Measurements from ENCODE around the gene FSTL3.

The FSTL3 gene

DNA sequence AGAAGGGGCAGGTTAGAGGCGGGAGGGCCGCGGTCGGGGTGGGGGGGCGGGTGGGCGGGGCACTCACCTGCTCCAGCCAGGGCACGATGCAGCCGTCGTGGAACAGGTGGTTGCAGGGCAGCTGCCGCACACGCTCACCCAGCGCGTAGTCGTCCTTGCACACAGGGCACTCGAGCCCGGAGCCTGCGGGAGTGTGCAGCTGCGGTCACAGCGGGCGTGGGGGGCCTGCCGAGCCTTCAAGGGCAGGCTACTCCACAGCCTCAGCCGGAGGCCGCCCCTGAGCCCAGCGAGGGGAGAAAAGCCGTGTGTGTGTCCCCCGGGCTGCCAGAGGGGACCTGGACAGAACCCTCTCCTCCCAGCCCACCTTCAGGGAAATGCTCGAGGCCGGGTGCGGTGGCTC lies 27.9 kb upstream of the FSTL3 start:
- Histone ChIP-seq H3K36me3 (ENCODE audit: control insufficient read depth, insufficient read depth, low read length) (peaks cover 27% of the 10 kb centered on the region), H3K4me3 (replicated peaks; ENCODE audit: low read depth, low read length) (no peak overlapping the region), H3K27me3 (replicated peaks; ENCODE audit: control insufficient read depth, insufficient read depth, low read length) (no peaks in the 10 kb centered on the region)
- DNase-seq (ENCODE audit: extremely low read depth, insufficient read length): no peak
- TF ChIP-seq CTCF (IDR thresholded peaks at IDR 0.05; ENCODE audit: insufficient read depth, low read length, poor library complexity, severe bottlenecking): no peak

- no peak for DNase-seq (ENCODE audit: extremely low read depth, insufficient read length)
- peaks cover 30% of the 10 kb centered on the region for H3K36me3 ChIP-seq (ENCODE audit: control insufficient read depth, insufficient read depth, low read length)
- no peak overlapping the region for H3K4me3 ChIP-seq (replicated peaks; ENCODE audit: low read depth, low read length)
- H3K27me3 ChIP-seq (replicated peaks; ENCODE audit: control insufficient read depth, insufficient read depth, low read length): no peaks in the 10 kb centered on the region
- TF ChIP-seq CTCF (IDR thresholded peaks at IDR 0.05; ENCODE audit: insufficient read depth, low read length, poor library complexity, severe bottlenecking): no peak
Measured at GRCh38 chr19:648904-649801, 27.0 kb upstream of the FSTL3 start.

- no peaks in the 10 kb centered on the region for H3K27me3 ChIP-seq (replicated peaks; ENCODE audit: control insufficient read depth, insufficient read depth, low read length)
- no peak for DNase-seq (ENCODE audit: extremely low read depth, insufficient read length)
- peaks cover 31% of the 10 kb centered on the region for H3K36me3 ChIP-seq (ENCODE audit: control insufficient read depth, insufficient read depth, low read length)
- no peak for TF ChIP-seq CTCF (IDR thresholded peaks at IDR 0.05; ENCODE audit: insufficient read depth, low read length, poor library complexity, severe bottlenecking)
- H3K4me3 ChIP-seq (replicated peaks; ENCODE audit: low read depth, low read length): no peak overlapping the region
Measured at GRCh38 chr19:650121-650520, 26.1 kb upstream of the FSTL3 start.

GRCh38 chr19:651114-651818 lies 24.9 kb upstream of the FSTL3 start:
- TF ChIP-seq CTCF (IDR thresholded peaks at IDR 0.05; ENCODE audit: insufficient read depth, low read length, poor library complexity, severe bottlenecking): no peak
- H3K4me3 ChIP-seq (replicated peaks; ENCODE audit: low read depth, low read length): no peak overlapping the region
- H3K27me3 ChIP-seq (replicated peaks; ENCODE audit: control insufficient read depth, insufficient read depth, low read length): no peaks in the 10 kb centered on the region
- peaks cover 29% of the 10 kb centered on the region for H3K36me3 ChIP-seq (ENCODE audit: control insufficient read depth, insufficient read depth, low read length)
- no peak for DNase-seq (ENCODE audit: extremely low read depth, insufficient read length)

DNA sequence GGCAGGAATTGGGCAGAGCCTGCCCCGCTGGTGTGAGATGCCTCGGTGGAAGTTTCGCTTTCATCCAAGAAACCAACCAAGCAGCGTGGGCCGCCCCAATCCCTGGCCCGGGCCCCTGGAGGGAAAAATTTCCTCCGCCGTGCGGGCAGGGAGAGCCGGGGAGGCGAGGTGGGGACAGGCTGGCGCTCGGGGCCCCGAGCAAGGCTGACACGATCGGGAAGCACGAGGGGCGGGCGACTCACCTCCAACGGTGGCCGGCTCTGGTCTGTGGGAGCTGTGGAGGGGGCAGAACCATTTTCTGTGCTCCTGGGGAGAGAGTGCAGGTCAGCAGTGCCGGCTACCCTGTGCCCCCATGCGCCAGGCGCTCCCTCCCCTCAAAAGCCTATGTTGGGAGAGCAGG lies 24.2 kb upstream of the FSTL3 start:
- H3K27me3 ChIP-seq (replicated peaks; ENCODE audit: control insufficient read depth, insufficient read depth, low read length): no peaks in the 10 kb centered on the region
- no peak for TF ChIP-seq CTCF (IDR thresholded peaks at IDR 0.05; ENCODE audit: insufficient read depth, low read length, poor library complexity, severe bottlenecking)
- H3K4me3 ChIP-seq (replicated peaks; ENCODE audit: low read depth, low read length): no peak overlapping the region
- peaks cover 30% of the 10 kb centered on the region for H3K36me3 ChIP-seq (ENCODE audit: control insufficient read depth, insufficient read depth, low read length)
- no peak for DNase-seq (ENCODE audit: extremely low read depth, insufficient read length)

All from GM06990 (cell line).